Activated naive CD8-positive, alpha-beta T cell treated with anti-CD3 and anti-CD28 coated beads, Interleukin-2, amount 10 ng/mL, durations not matched to agents 7 days and 5 days (primary cell): ENCODE measurements around the gene CHERP. TPM values are rescaled to one million over a fixed set of nuclear protein-coding genes. Genes with fewer than 3 reads are reported as not detected.

Experiments
- ATAC-seq: fragments of 150-1000 bp; cut with Tn5 transposase; one replicate; pipeline ENCODE4 v1.10.0; 2021; ENCODE audit warnings: low read depth, moderate library complexity
- POLR2A ChIA-PET: fragments of 350-600 bp; sonication (Branson Sonifier 250); formaldehyde crosslinking; loops from one replicate; lab custom pipeline; 2021; ENCODE audit warnings: antibody characterized with exemption; lab: Charles Lee
- DNase-seq: peaks from one replicate; pipeline ENCODE4 v3.0.0; 2021
- H3K27ac Mint-ChIP-seq: one replicate; pipeline ENCODE4 v1.8.0; 2022; ENCODE audit warnings: mild to moderate bottlenecking, mixed read lengths
- H3K27me3 Mint-ChIP-seq: one replicate; pipeline ENCODE4 v1.8.0; 2022; ENCODE audit warnings: mild to moderate bottlenecking, moderate library complexity, mixed read lengths
- H3K36me3 Mint-ChIP-seq: one replicate; pipeline ENCODE4 v1.8.0; 2021; ENCODE audit warnings: mild to moderate bottlenecking, mixed read lengths
- H3K4me1 Mint-ChIP-seq: one replicate; pipeline ENCODE4 v1.8.0; 2021; ENCODE audit warnings: mixed read lengths
- H3K4me3 Mint-ChIP-seq: one replicate; pipeline ENCODE4 v1.8.0; 2022; ENCODE audit warnings: mild to moderate bottlenecking, moderate library complexity, mixed read lengths
- H3K9me3 Mint-ChIP-seq: one replicate; pipeline ENCODE4 v1.8.0; 2021; ENCODE audit warnings: mixed read lengths
- total RNA-seq, 2 experiments: library from RNA; stranded (reverse); gene quantifications; one replicate each; pipeline ENCODE4 v1.2.3, GENCODE V29; 2021

Gene CHERP
- total RNA-seq, 2 experiments from 2014 or later = 65.5 to 67.0 TPM

DNA sequence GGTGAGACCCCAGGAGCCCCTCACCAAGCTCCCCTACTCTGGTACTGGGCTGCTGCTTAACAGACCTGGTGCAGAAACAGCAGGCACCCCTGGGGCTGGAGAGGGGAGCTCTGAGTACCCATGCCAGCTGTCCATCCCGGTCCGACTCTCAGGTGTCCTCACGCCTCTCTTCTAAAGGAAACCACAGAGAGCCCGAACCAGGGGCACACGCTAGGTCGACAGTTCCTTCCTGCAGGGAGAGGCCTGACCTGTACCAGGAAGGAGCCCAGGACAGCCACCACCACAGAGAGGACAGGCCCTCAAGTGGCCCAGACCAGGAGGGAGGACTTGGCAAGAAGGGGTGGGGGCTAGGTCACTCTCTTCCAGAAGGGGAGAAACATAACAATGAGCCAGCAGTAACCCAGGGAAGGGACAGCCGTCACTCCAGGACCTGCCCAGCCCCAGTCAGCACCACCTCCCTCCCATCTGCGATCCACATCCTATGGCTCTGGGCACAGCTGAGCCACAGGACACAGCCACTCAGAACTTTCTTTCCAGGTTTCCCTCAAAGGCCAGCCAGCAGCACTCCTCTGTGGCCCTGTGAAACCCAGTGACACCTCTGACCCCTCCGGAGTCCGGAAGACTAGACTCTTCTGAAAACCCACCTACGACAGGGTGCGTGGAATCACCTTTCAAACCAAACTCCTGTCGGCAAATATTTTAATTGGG is 43.0 kb upstream of the CHERP start:
- no peaks in the 10 kb centered on the region for H3K9me3 Mint-ChIP-seq
- peak overlapping the region; percentile 86 for H3K4me3 Mint-ChIP-seq
- no peaks in the 10 kb centered on the region for H3K27me3 Mint-ChIP-seq
- peaks cover 3% of the 10 kb centered on the region for H3K36me3 Mint-ChIP-seq
- ATAC-seq (no peak), DNase-seq (no peak)
- peak overlapping the region; percentile 93 for H3K27ac Mint-ChIP-seq
- peaks cover 66% of the 10 kb centered on the region for H3K4me1 Mint-ChIP-seq
- POLR2A ChIA-PET = interaction anchor here (0.6 to 4.0 kb wide), 10 partner anchors 9 to 1506 kb away, joined by 3 to 38 read pairs (median 6); partner anchors contain the start of genes MED26, SLC35E1 and TMEM38A

DNA sequence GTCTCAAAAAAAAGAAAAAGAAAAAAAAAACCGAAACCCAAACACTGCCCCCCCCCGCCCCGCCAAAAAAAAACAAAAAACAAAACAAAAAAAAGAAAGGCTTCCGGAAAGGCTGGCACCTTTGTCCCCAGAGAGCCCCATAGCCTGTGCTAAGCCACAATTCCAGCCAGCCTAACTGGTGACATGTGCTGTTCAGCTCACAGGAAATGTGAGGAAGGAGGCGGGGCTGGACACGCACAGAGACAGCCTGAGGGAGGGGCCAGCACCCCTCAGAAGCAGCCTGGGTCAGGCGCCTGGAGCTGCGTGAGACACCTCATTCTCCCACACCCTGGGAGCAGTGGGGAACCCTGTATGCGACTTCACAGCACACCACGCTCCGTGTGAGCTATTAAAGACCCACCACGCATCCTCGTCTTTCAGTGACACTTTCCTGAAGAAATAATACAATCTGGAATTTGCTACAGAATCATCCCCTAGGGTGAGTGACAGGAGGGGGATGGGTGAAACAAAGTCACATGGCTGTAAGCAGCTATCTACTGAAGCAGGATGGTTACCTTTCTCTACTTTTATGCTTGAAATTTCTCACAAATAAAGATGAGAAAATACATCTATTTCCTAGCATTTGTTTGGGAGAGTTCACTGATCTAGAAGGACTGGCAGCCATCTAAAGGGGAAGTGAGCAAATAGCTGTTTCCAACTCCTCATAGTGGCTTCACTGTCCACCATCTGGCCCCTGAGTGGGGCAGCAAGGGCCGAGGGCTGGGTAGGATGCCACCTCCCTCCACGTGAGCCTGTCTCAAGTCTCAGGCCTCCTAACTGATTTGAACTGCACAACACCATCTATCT is 42.2 kb upstream of the CHERP start:
- peak; percentile 82 for DNase-seq
- peak; percentile 82 for ATAC-seq
- peak overlapping the region; percentile 93 for H3K27ac Mint-ChIP-seq
- H3K36me3 Mint-ChIP-seq = peaks cover 3% of the 10 kb centered on the region
- peaks cover 62% of the 10 kb centered on the region for H3K4me1 Mint-ChIP-seq
- H3K4me3 Mint-ChIP-seq = peak overlapping the region; percentile 86
- H3K27me3 Mint-ChIP-seq = no peaks in the 10 kb centered on the region
- POLR2A ChIA-PET = interaction anchor here (0.5 to 4.0 kb wide), 12 partner anchors 10 to 1507 kb away, joined by 3 to 38 read pairs (median 4); partner anchors contain the start of genes MED26, SLC35E1 and TMEM38A
- no peaks in the 10 kb centered on the region for H3K9me3 Mint-ChIP-seq

DNA sequence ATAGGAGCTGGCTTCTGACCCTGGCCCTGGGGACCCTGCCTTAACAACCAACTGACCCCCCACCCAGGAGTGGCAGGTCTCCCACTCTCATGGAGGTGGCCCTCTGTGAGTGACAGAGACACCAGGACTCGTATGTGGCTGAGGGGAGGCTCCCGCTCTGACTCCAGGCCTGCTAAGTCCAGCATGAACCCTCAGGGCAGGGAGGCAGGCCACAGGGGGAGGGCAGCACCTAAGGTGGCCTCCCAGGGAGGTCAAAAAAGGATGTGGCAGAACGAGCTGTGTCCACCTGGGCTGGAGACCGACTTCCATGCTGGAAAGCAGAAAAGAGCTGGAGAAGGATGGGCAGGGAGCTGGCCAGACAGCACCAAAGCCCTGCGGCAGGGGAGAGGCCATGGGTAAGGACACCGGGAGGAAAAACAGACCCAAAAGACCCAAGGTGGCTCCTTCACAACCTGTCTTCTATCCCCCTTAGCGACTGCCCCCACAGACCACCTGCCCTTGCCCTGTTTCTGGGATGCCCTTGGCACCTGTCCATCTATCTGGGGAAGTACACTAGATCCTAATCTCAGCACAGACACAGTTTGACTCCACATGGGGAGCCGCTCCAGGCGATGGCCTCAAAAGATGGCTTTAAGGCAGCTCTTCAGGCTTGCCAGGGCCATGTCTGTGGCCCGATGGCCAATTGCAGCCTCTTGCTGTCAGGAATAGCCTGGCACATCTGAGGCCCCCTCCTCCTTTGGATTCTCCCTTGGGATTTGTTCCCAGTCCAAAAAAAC is 40.4 kb upstream of the CHERP start:
- peak overlapping the region; percentile 93 for H3K27ac Mint-ChIP-seq
- no peaks in the 10 kb centered on the region for H3K9me3 Mint-ChIP-seq
- H3K4me3 Mint-ChIP-seq = no peak overlapping the region
- H3K36me3 Mint-ChIP-seq = peaks cover 7% of the 10 kb centered on the region
- ATAC-seq = no peak
- POLR2A ChIA-PET = interaction anchor here (1.1 to 4.0 kb wide), 3 partner anchors 9 to 45 kb away, joined by 3 to 38 read pairs (median 33); partner anchors contain the start of genes MED26 and SLC35E1
- no peaks in the 10 kb centered on the region for H3K27me3 Mint-ChIP-seq
- peaks cover 54% of the 10 kb centered on the region for H3K4me1 Mint-ChIP-seq
- DNase-seq = no peak

DNA sequence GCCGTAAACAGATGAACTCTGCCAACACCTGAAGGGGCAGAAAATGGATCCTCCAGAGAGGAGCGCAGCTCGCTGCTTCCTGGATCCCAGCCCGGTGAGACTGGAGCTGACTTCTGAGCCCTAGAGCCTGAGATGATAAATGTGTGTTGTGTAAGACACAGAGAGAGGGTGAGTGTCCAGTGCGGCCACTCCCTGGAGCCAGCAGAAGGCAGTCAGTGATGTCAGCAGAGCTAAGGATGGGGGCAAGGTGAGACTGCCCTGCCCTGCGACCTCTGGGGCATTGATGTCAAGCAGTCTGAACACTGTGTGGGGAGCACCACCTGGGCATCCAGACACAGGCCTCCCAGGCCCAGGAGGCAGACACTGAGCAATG is 39.7 kb upstream of the CHERP start:
- POLR2A ChIA-PET = interaction anchor here (1.0 to 4.0 kb wide), 3 partner anchors 8 to 41 kb away, joined by 3 to 38 read pairs (median 3); partner anchors contain the start of gene SLC35E1
- Mint-ChIP-seq H3K9me3 (no peaks in the 10 kb centered on the region), H3K4me3 (no peak overlapping the region)

DNA sequence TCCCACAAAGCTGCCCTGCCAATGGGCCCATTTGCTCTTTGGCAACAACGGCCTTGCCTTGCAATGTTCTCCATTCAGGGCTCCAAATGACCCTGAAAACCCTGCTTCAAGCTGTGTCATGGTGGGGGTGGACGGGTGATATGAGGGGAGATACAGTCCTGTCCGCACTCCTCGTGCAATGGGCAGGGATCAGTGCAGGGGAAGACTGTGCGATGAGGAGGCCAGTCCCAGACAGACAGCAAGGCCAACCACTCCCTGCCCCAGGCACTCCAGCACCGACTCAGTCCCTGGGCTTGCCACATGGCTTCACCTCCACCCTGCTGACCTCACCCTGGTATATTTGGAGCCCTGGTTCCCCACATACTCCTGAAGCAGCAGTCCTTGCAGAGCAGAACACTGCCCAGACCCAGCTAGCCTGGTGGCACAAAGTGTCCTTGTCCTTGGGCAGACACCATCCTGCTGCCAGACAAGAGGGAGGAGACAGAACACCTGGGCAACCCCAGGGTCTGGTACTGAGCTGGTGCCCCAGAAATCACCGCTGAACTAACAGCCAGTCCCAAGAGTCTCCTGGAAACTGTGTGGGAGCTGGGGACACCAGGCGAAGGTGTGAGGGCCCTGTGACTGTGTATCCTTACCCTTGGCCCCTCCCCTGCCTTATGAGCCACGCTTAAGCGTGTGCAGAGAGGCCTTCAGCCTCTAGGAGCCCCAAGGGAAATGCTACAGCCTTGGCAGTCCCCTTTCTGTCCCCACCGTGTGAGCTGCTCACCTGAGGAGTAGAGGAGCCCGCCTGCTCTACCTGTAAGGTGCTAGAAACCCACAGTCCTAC is 39.1 kb upstream of the CHERP start:
- Mint-ChIP-seq H3K4me1 (peaks cover 44% of the 10 kb centered on the region), H3K36me3 (peaks cover 9% of the 10 kb centered on the region), H3K27me3 (no peaks in the 10 kb centered on the region), H3K9me3 (no peaks in the 10 kb centered on the region), H3K4me3 (no peak overlapping the region), H3K27ac (peak overlapping the region; percentile 75)
- POLR2A ChIA-PET = interaction anchor here (1.0 to 4.0 kb wide), 3 partner anchors 8 to 40 kb away, joined by 3 to 38 read pairs (median 3); partner anchors contain the start of gene SLC35E1
- DNase-seq (no peak), ATAC-seq (no peak)

More for the DNA sequence above, 39.7 kb upstream of the CHERP start:
- DNase-seq (no peak), ATAC-seq (no peak)
- H3K27me3 Mint-ChIP-seq = no peaks in the 10 kb centered on the region
- peaks cover 7% of the 10 kb centered on the region for H3K36me3 Mint-ChIP-seq
- peaks cover 49% of the 10 kb centered on the region for H3K4me1 Mint-ChIP-seq
- peak overlapping the region; percentile 75 for H3K27ac Mint-ChIP-seq

DNA sequence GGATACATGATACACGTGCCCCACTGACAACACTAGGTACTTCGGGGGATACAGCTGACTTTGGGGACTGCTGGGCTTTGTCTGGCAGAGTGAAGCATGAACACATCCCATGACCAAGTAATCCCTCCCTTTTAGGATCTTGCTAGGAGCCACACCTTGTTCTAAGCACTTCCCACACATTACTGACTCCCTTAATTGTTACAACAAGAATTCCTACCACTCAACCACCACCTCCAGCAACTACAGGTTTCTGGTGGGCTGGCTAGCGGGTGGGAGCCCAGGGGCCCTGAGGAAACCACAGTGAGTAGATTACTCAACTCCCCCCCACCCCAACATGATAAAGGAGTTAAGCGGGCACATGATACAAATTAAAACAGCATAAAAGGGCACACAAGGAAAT is 37.1 kb upstream of the CHERP start:
- no peak overlapping the region for H3K4me3 Mint-ChIP-seq
- H3K9me3 Mint-ChIP-seq = no peaks in the 10 kb centered on the region
- no peak for DNase-seq
- no peaks in the 10 kb centered on the region for H3K27me3 Mint-ChIP-seq
- H3K27ac Mint-ChIP-seq = no peak overlapping the region
- peaks cover 9% of the 10 kb centered on the region for H3K36me3 Mint-ChIP-seq
- POLR2A ChIA-PET = no interaction called here
- ATAC-seq = no peak
- H3K4me1 Mint-ChIP-seq = peaks cover 27% of the 10 kb centered on the region

DNA sequence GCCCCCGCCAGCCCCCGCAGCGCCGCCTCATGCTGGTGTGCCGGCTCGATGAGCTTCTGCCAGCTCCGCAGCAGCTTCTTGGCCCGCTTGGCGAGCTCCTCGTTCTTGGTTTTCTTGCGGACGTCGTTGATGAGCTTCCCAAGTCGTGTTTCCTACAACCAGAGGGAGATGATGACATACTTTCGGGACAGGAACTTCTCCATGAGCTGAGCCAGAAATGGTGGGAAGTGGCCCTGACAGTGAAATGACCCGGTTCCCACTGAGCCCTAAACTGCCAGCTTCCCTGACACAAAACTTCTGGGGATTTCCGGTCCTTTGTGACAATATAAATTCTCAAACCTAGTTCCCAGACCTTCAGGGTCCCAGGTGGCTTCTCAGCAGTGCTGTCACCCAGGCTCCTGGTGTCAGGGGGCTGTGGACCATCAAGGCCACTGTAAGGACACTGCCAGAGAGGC is 35.3 kb upstream of the CHERP start:
- POLR2A ChIA-PET = interaction anchor here (0.8 to 1.4 kb wide), 2 partner anchors 10 kb away, joined by 3 to 5 read pairs; no protein-coding TSS in a partner anchor
- H3K9me3 Mint-ChIP-seq = no peaks in the 10 kb centered on the region
- H3K4me3 Mint-ChIP-seq = no peak overlapping the region
- H3K36me3 Mint-ChIP-seq = peaks cover 11% of the 10 kb centered on the region
- DNase-seq (no peak), ATAC-seq (no peak)
- no peak overlapping the region for H3K27ac Mint-ChIP-seq
- H3K27me3 Mint-ChIP-seq = no peaks in the 10 kb centered on the region
- H3K4me1 Mint-ChIP-seq = peaks cover 29% of the 10 kb centered on the region

DNA sequence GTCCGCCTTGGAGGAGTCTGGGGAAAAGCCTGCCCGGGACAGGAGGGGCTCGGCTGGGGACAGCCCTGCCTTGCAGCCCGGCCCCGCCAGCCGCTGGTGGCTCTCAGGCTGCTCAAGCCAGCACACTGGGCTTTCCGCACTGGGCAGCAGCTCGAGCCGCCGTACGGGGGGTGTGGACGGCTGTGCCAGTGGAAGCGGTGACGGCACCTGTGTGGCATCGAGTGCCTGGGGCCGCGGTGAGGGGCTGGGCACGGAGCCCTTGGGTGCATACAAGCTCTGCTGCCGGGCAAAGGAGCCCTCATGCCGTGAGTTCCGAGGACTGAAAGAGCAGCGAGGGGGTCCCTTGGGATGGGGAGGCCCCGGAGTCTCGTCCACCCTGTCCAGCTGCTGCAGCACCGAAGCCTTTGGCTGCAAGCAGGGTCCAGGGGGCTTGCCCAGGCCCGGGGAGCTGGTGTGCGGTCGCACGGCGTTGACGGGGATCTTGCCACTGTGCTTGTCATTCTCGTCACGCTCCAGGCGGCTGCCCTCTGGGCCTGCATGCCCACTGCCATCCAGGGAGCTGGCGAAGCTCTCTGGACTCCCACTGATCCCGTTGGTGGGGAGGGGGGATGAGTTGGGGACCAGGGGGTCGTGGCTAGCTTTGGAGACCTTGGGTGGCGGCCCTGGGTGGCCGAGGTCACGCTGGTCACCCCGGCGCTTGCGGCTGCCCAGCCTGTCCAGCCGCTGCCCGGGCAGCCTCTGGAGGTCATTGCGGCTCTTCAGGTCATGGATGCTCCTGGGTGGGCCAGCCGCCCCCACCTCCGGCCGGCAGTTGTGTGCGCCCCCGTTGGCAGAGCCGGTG is 34.7 kb upstream of the CHERP start:
- Mint-ChIP-seq H3K4me1 (peaks cover 30% of the 10 kb centered on the region), H3K27me3 (no peaks in the 10 kb centered on the region), H3K4me3 (no peak overlapping the region), H3K36me3 (peaks cover 14% of the 10 kb centered on the region), H3K9me3 (no peaks in the 10 kb centered on the region), H3K27ac (no peak overlapping the region)
- POLR2A ChIA-PET = interaction anchor here (0.8 to 1.4 kb wide), 2 partner anchors 10 to 11 kb away, joined by 3 to 5 read pairs; no protein-coding TSS in a partner anchor
- DNase-seq (no peak), ATAC-seq (no peak)

DNA sequence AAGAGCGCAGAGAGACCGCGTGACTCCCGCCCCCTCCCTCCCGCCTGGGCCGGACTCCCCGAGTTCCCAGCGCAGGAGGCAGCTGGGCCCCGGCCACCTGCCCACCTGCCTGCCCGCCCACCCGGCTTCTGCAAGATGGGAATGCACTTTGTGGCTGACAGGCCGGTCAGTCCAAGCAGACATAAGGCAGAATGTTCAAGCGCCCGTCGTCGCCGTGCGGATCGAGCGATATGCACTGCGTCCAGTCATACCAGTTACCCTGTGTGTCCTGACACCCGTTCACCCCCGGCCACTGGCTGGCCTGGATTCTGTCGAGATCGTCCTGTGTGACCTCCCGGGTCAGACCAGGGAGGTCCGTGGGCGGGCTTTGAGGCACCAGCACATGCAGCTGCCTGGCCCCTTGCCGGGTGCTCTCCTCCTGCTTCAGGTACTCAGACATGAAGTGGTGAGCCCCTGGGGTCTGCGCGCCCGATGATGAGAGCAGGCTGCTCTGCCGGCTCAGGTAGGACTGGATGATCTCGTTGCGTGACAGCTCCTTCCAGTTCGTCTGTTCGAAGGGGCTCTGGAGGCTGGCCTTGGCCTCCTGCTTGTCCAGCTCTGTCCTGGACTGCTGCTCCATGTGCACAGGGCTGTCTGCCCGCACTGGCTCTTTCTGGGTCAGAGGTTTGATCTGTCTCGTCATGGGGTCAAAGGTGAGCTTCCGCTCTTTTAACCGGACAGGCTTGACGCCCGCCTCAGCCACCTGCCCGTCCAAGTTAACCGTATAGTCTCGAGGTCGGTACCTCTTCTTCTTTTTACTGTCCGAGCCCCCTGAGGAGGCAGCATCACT is 33.8 kb upstream of the CHERP start:
- no peak overlapping the region for H3K27ac Mint-ChIP-seq
- no peaks in the 10 kb centered on the region for H3K27me3 Mint-ChIP-seq
- H3K4me3 Mint-ChIP-seq = no peak overlapping the region
- POLR2A ChIA-PET = interaction anchor here (1.4 kb wide), 1 partner anchor 12 kb away, joined by 5 read pairs; no protein-coding TSS in a partner anchor
- H3K9me3 Mint-ChIP-seq = no peaks in the 10 kb centered on the region
- peaks cover 16% of the 10 kb centered on the region for H3K36me3 Mint-ChIP-seq
- ATAC-seq (no peak), DNase-seq (no peak)
- H3K4me1 Mint-ChIP-seq = peaks cover 31% of the 10 kb centered on the region

DNA sequence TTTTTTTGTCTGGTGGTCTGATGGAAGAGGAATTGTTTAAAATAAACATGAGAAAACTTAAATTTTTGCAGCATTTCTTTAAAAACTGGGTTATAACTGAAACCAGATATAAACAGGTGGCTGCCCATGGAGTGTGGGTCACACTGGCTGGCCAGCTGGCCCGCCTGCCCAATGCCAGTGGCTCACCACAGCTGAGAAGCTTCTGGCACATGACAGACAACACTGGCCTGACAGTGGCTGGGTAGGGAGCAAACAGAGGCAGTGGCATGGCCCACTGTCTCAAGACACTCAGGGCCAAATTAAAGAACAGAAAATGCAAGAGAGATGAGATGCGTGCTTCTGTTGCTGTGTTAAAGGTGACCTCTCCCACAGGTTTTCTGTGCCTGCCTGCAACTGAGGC is 33.0 kb upstream of the CHERP start:
- Mint-ChIP-seq H3K9me3 (no peaks in the 10 kb centered on the region), H3K4me3 (no peak overlapping the region), H3K4me1 (peaks cover 36% of the 10 kb centered on the region), H3K36me3 (peaks cover 16% of the 10 kb centered on the region), H3K27ac (peak overlapping the region; percentile 6), H3K27me3 (no peaks in the 10 kb centered on the region)
- POLR2A ChIA-PET = interaction anchor here (3.7 kb wide), 1 partner anchor 8 kb away, joined by 38 read pairs; no protein-coding TSS in a partner anchor
- ATAC-seq (no peak), DNase-seq (no peak)
